MV-4-11 (cell line): ENCODE data around the gene FALEC.

ENCODE experiments used
- DNase-seq: peaks from one replicate; lab custom pipeline; 2025; lab: John Stamatoyannopoulos, UW

The FALEC gene

GRCh38 chr1:150511985-150512660 is 3.4 kb upstream of the FALEC start:
- DNase-seq: no peak

- no peak for DNase-seq
Observed at GRCh38 chr1:150512846-150513245, 2.7 kb upstream of the FALEC start.

- DNase-seq: no peak
Observed at GRCh38 chr1:150513351-150513791, 2.2 kb upstream of the FALEC start.

GRCh38 chr1:150514260-150514659 is 1.3 kb upstream of the FALEC start:
- DNase-seq: no peak

- DNase-seq: no peak
Observed at GRCh38 chr1:150514913-150515327, 632 bp upstream of the FALEC start.

GRCh38 chr1:150516050-150516591 is 569 bp downstream of the FALEC start:
- no peak for DNase-seq

GRCh38 chr1:150516616-150517015 is 1.1 kb downstream of the FALEC start:
- DNase-seq: peak; percentile 37

GRCh38 chr1:150521196-150521968 is 5.8 kb downstream of the FALEC start:
- peak; percentile 49 for DNase-seq

- DNase-seq: no peak
Observed at GRCh38 chr1:150525348-150525747, 9.8 kb downstream of the FALEC start.

GRCh38 chr1:150528196-150528595 is 12.6 kb downstream of the FALEC start:
- DNase-seq: no peak

- no peak for DNase-seq
Observed at GRCh38 chr1:150529017-150529416, 13.5 kb downstream of the FALEC start.

- DNase-seq: no peak
Observed at GRCh38 chr1:150530491-150531159, 15.1 kb downstream of the FALEC start.

GRCh38 chr1:150532860-150533259 is 17.3 kb downstream of the FALEC start:
- no peak for DNase-seq

GRCh38 chr1:150534002-150534401 is 18.4 kb downstream of the FALEC start:
- DNase-seq: no peak

- no peak for DNase-seq
Observed at GRCh38 chr1:150535511-150536287, 20.1 kb downstream of the FALEC start.

GRCh38 chr1:150536836-150537731 is 21.5 kb downstream of the FALEC start:
- no peak for DNase-seq

- DNase-seq: no peak
Observed at GRCh38 chr1:150537732-150538684, 22.5 kb downstream of the FALEC start.

GRCh38 chr1:150543500-150544143 is 28.1 kb downstream of the FALEC start:
- DNase-seq: peak; percentile 29

- no peak for DNase-seq
Observed at GRCh38 chr1:150544204-150544603, 28.7 kb downstream of the FALEC start.
